SH-SY5Y (cell line): Measurements from ENCODE around the gene NLRP10.

ENCODE experiments used
- GATA2 ChIP-seq: IDR thresholded peaks from 2 replicates; pipeline ENCODE4 v1.6.1; 2011; ENCODE audit warnings: mild to moderate bottlenecking, low read depth, low read length
- GATA3 ChIP-seq: IDR thresholded peaks from 2 replicates; pipeline ENCODE4 v1.6.1; 2011; ENCODE audit warnings: low read depth, mild to moderate bottlenecking, low read length, moderate library complexity

GRCh38 chr11:7967826-7968225 lies 2.6 kb upstream of the NLRP10 start:
- TF ChIP-seq GATA2, result no peak
- TF ChIP-seq GATA3, result no peak
